Ishikawa (cell line): ENCODE results near the gene CACFD1.

Experiments used
- CEBPB ChIP-seq: IDR thresholded peaks from 2 replicates; pipeline ENCODE4 v1.6.1; 2012
- CREB1 ChIP-seq: IDR thresholded peaks from 2 replicates; pipeline ENCODE4 v1.6.1; 2012; ENCODE audit warnings: low read depth
- EGR1 ChIP-seq: IDR thresholded peaks from 2 replicates; pipeline ENCODE4 v1.6.1; 2012
- EP300 ChIP-seq: IDR thresholded peaks from 2 replicates; pipeline ENCODE4 v1.6.1; 2012; ENCODE audit warnings: borderline replicate concordance
- FOXM1 ChIP-seq: IDR thresholded peaks from 2 replicates; pipeline ENCODE4 v1.6.1; 2012; ENCODE audit warnings: low read depth, borderline replicate concordance
- NFIC ChIP-seq: IDR thresholded peaks from 2 replicates; pipeline ENCODE4 v1.6.1; 2012
- RAD21 ChIP-seq: IDR thresholded peaks from 2 replicates; pipeline ENCODE4 v1.6.1; 2012; ENCODE audit warnings: low read depth
- REST ChIP-seq: IDR thresholded peaks from 2 replicates; pipeline ENCODE4 v1.6.1; 2012; ENCODE audit warnings: low read depth, mild to moderate bottlenecking
- TAF1 ChIP-seq: IDR thresholded peaks from 2 replicates; pipeline ENCODE4 v1.6.1; 2012; ENCODE audit warnings: low read depth, mild to moderate bottlenecking
- TCF12 ChIP-seq: IDR thresholded peaks from 2 replicates; pipeline ENCODE4 v1.6.1; 2012; ENCODE audit warnings: low read depth
- TEAD4 ChIP-seq: IDR thresholded peaks from 2 replicates; pipeline ENCODE4 v1.6.1; 2012
- YY1 ChIP-seq: IDR thresholded peaks from 2 replicates; pipeline ENCODE4 v1.6.1; 2012; ENCODE audit warnings: low read depth
- ZBTB7A ChIP-seq: IDR thresholded peaks from 2 replicates; pipeline ENCODE4 v1.6.1; 2012; ENCODE audit warnings: low read depth
- TF ChIP-seq, protein P1 (sequence below): IDR thresholded peaks from 2 replicates; pipeline ENCODE4 v1.6.1; 2012
- TF ChIP-seq, protein P2 (sequence below): IDR thresholded peaks from 2 replicates; pipeline ENCODE4 v1.6.1; 2012

Gene CACFD1

DNA sequence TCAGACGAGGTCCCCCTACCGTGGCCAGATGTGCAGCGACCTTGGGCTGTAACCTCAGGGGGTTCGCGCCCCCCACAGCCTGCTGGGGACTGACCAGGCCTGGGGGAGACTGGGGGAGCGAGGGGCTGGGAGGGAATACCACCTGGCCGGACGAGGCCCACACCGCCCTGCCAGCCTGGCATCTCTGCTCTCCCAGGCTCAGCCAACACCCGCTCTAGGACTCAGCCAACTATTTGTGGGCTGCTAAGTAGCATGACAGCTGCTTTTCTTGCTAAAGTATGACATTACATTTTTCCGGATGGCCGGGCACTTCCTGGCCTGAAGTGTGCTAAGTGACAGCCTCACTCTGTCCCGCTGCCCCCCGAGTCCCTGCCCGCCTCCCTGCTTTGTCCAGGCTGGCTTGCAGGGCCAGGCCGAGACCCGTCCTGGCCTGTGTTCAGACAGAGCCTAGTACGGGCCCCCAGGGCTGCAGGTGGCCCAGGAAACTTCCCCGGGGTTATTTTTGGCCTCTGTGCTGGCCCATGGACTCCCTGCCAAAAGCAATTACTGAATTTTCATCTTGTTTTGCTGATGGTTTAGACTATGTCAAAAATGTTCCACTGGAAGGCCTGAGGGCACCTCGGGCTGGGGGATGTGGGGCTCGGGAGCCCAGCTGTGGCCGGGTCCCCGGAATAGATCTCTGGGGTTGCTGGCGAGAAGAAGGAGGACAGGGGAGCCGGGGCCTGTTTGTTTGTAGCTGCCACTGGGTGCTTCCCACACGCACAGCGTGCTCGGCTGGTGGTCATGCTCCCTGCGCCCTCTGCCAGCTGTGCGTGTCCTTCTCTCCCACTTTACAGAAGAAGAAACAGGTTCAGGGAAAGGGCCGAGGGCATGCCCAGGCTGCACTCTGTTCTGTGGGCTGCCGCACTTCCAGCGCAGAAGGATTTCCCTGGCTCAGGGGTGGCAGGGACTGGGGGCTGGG is 32.6 kb downstream of the CACFD1 start:
- TF ChIP-seq CREB1 = no peak

- TF ChIP-seq ZBTB7A (no peak), RAD21 (no peak), CREB1 (no peak), NFIC (no peak), FOXM1 (no peak), TCF12 (no peak)
- TF ChIP-seq, protein P1, sequence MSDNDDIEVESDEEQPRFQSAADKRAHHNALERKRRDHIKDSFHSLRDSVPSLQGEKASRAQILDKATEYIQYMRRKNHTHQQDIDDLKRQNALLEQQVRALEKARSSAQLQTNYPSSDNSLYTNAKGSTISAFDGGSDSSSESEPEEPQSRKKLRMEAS = no peak
Observed at GRCh38 chr9:133493428-133493827, 33.6 kb downstream of the CACFD1 start.

DNA sequence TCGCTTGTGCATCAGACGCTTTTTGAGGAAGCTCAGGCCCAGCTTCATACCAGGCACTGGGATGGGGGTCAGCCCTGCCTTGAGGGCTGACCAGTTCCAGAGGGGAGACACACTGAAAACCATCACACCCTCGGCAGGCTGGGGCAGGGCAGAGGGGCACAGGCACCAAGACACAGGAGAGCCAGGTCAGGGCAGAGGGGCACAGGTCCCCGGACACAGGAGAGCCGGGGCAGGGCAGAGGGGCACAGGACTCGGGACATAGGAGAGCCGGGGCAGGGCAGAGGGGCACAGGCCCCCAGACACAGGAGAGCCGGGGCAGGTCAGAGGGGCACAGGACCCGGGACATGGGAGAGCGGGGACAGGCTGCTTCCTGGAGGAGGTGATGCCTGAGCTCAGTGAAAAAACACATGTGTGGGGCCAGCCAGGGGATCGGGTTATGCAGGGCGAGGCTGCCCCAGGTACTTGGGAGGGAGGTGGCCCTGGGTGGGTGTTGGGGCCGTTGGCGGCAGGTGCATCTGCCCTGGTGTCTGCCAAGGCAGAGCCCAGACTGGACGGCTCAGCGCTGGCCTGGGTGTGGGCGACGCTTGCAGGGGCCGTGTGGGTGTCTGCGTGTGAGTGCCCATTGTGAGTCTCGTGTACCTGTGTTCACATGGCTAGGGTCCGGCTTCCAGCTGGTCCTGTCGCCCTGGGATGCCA is 34.2 kb downstream of the CACFD1 start:
- TF ChIP-seq CEBPB = no peak
- TF ChIP-seq YY1 = no peak

DNA sequence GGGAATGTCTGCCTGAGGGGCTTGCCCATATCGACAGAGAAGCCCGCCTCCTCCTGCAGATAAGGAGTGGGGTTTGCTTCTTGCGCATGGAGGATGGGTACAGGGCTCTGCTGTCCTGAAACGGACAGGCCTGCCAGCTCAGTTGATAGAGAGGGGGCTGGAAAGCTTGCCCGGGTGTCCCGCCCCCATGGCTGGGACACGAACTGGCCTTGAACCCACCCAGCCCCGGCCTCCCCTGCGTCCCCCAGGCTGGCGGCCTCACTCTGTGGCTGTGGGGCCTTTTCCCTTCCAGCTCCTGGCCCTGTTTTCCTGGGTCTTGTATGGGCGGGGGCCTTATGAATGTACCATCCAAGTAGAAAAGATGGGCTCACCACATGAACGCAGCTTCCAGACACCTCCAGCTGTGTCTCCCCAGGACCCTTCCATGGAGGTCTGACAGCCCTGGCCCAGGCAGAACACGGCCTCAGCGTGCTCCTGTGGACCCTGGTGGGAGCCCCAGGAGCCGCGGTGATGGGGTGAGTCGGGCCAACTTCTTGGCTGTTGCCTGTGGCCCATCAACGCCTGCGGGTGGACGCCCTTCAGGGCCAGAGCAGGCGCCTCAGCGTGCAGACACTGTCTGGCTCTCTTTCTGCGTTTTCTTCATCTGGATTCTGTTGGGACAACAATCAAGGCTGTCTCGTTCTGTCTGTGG is 35.0 kb downstream of the CACFD1 start:
- TF ChIP-seq FOXM1 (no peak), EP300 (no peak), TEAD4 (no peak), TCF12 (no peak), RAD21 (no peak), NFIC (no peak), CEBPB (no peak), TAF1 (no peak), REST (no peak), EGR1 (no peak), CREB1 (no peak), YY1 (no peak), ZBTB7A (no peak)
- TF ChIP-seq, protein P2, sequence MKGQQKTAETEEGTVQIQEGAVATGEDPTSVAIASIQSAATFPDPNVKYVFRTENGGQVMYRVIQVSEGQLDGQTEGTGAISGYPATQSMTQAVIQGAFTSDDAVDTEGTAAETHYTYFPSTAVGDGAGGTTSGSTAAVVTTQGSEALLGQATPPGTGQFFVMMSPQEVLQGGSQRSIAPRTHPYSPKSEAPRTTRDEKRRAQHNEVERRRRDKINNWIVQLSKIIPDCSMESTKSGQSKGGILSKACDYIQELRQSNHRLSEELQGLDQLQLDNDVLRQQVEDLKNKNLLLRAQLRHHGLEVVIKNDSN = no peak
- TF ChIP-seq, protein P1 = no peak

GRCh38 chr9:133495327-133496293 is 35.8 kb downstream of the CACFD1 start:
- no peak for TF ChIP-seq EGR1
- TF ChIP-seq, protein P2 = no peak
- TF ChIP-seq EP300 = no peak
- TF ChIP-seq, protein P1 = no peak
- TF ChIP-seq REST = no peak
- no peak for TF ChIP-seq YY1
- no peak for TF ChIP-seq CEBPB
- no peak for TF ChIP-seq TCF12
- no peak for TF ChIP-seq RAD21
- TF ChIP-seq ZBTB7A = no peak
- no peak for TF ChIP-seq TAF1
- TF ChIP-seq FOXM1 = no peak
- no peak for TF ChIP-seq NFIC
- no peak for TF ChIP-seq TEAD4
- TF ChIP-seq CREB1 = no peak
